Prostate gland (tissue), 2 donors: ENCODE measurements around the gene RNF141.

Experiments used
- POLR2AphosphoS5 ChIP-seq: sonication (generic); formaldehyde crosslinking; IDR thresholded peaks from one replicate; pipeline ENCODE4 v1.6.1; 2017; ENCODE audit warnings: antibody characterized with exemption
- TF ChIP-seq, protein P1 (sequence below), 4 experiments: fragments of 200-600 bp in 2 of 4; fragments of 450-650 bp in 2 of 4; sonication (generic) in 2 of 4; IDR thresholded peaks; 1 replicate in 3 of 4; 2 replicates in 1 of 4; pipeline ENCODE4 v1.5.1; 2016 to 2019; ENCODE audit warnings: antibody characterized with exemption in 4 of 4, mild to moderate bottlenecking in 2 of 4, moderate library complexity in 2 of 4

- TF ChIP-seq, protein P1, sequence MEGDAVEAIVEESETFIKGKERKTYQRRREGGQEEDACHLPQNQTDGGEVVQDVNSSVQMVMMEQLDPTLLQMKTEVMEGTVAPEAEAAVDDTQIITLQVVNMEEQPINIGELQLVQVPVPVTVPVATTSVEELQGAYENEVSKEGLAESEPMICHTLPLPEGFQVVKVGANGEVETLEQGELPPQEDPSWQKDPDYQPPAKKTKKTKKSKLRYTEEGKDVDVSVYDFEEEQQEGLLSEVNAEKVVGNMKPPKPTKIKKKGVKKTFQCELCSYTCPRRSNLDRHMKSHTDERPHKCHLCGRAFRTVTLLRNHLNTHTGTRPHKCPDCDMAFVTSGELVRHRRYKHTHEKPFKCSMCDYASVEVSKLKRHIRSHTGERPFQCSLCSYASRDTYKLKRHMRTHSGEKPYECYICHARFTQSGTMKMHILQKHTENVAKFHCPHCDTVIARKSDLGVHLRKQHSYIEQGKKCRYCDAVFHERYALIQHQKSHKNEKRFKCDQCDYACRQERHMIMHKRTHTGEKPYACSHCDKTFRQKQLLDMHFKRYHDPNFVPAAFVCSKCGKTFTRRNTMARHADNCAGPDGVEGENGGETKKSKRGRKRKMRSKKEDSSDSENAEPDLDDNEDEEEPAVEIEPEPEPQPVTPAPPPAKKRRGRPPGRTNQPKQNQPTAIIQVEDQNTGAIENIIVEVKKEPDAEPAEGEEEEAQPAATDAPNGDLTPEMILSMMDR (IDR thresholded peaks at IDR 0.05): no peak
- no peak for TF ChIP-seq POLR2AphosphoS5
Observed at GRCh38 chr11:10515418-10515817, 25.6 kb downstream of the RNF141 start.
